ENCODE data around the gene SOX10. TPM values are rescaled to one million over a fixed set of nuclear protein-coding genes. Genes with fewer than 3 reads are reported as not detected.

SOX10 gene
- total and polyA plus RNA-seq, 2 of the 13 experiments (the other 11 are each of a cell fraction or from before 2014, with no cell fraction given) = not detected

DNA sequence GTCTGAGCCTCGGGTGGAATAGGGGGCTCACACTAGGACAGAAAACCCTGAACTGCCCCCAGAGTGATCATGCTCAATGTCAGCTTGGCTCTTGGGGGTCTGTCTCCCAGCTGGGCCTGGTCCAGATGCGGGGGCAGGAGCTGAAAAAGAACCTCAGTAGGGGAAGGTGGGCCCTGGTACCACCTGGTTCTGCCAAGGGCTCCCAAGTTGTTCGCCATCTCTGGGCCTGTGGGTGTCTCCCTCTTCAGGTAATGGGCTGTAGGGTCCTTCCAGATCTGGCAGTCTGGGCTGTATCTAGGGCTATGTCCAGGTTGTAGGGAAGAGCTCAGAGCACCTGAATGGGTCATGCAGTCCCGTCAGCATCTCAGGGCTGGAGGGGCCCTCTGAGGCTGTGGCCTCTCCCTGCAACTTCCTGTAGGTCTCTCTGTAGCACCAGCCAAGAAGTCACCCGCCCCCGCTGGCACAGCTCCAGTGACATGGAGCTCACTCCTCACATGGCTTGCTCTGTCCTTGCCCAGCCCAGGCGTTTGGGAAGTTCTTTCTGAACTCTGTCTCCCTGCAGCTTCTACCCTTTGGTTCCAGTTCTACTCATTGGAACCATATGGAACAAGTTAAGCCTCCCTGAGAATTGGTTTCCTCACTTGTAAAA lies 33.0 kb upstream of the SOX10 start (continued):
- TF ChIP-seq ZNF766 (CRISPR knock-in tag; IDR thresholded peaks at IDR 0.05; ENCODE audit: borderline replicate concordance) (no peak), ZNF709 (CRISPR knock-in tag; IDR thresholded peaks at IDR 0.05) (no peak), NFYC (CRISPR knock-in tag; IDR thresholded peaks at IDR 0.05) (no peak), RCOR2 (CRISPR knock-in tag; IDR thresholded peaks at IDR 0.05) (no peak), MTA3 (CRISPR knock-in tag; IDR thresholded peaks at IDR 0.05) (no peak), ZNF225 (CRISPR knock-in tag; IDR thresholded peaks at IDR 0.05) (no peak), ZNF431 (CRISPR knock-in tag; IDR thresholded peaks at IDR 0.05; ENCODE audit: borderline replicate concordance, low read depth) (no peak), POLR2A (IDR thresholded peaks at IDR 0.05; ENCODE audit: insufficient read depth in 1 of 2, low read depth in 2 of 2, low read length in 2 of 2) (no peak), ZNF124 (CRISPR knock-in tag; IDR thresholded peaks at IDR 0.05) (no peak), ZBTB38 (CRISPR knock-in tag; IDR thresholded peaks at IDR 0.05) (no peak), ZNF546 (CRISPR knock-in tag; conservative IDR thresholded peaks at IDR 0.05) (no peak), IKZF4 (CRISPR knock-in tag; IDR thresholded peaks at IDR 0.05; ENCODE audit: borderline replicate concordance, low read depth, not compliant biosample characterization) (no peak), MTF1 (CRISPR knock-in tag; IDR thresholded peaks at IDR 0.05) (no peak), ELF1 (CRISPR knock-in tag; IDR thresholded peaks at IDR 0.05) (no peak)
- TF ChIP-seq, protein P1, sequence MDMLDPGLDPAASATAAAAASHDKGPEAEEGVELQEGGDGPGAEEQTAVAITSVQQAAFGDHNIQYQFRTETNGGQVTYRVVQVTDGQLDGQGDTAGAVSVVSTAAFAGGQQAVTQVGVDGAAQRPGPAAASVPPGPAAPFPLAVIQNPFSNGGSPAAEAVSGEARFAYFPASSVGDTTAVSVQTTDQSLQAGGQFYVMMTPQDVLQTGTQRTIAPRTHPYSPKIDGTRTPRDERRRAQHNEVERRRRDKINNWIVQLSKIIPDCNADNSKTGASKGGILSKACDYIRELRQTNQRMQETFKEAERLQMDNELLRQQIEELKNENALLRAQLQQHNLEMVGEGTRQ (IDR thresholded peaks at IDR 0.05; ENCODE audit: low read depth, low read length) = no peak
- TF ChIP-seq, protein P1 (CRISPR knock-in tag; IDR thresholded peaks at IDR 0.05; ENCODE audit: borderline replicate concordance) = no peak
- TF ChIP-seq, protein P2, sequence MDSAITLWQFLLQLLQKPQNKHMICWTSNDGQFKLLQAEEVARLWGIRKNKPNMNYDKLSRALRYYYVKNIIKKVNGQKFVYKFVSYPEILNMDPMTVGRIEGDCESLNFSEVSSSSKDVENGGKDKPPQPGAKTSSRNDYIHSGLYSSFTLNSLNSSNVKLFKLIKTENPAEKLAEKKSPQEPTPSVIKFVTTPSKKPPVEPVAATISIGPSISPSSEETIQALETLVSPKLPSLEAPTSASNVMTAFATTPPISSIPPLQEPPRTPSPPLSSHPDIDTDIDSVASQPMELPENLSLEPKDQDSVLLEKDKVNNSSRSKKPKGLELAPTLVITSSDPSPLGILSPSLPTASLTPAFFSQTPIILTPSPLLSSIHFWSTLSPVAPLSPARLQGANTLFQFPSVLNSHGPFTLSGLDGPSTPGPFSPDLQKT (CRISPR knock-in tag; IDR thresholded peaks at IDR 0.05; ENCODE audit: borderline replicate concordance) = no peak
- TF ChIP-seq, protein P3, sequence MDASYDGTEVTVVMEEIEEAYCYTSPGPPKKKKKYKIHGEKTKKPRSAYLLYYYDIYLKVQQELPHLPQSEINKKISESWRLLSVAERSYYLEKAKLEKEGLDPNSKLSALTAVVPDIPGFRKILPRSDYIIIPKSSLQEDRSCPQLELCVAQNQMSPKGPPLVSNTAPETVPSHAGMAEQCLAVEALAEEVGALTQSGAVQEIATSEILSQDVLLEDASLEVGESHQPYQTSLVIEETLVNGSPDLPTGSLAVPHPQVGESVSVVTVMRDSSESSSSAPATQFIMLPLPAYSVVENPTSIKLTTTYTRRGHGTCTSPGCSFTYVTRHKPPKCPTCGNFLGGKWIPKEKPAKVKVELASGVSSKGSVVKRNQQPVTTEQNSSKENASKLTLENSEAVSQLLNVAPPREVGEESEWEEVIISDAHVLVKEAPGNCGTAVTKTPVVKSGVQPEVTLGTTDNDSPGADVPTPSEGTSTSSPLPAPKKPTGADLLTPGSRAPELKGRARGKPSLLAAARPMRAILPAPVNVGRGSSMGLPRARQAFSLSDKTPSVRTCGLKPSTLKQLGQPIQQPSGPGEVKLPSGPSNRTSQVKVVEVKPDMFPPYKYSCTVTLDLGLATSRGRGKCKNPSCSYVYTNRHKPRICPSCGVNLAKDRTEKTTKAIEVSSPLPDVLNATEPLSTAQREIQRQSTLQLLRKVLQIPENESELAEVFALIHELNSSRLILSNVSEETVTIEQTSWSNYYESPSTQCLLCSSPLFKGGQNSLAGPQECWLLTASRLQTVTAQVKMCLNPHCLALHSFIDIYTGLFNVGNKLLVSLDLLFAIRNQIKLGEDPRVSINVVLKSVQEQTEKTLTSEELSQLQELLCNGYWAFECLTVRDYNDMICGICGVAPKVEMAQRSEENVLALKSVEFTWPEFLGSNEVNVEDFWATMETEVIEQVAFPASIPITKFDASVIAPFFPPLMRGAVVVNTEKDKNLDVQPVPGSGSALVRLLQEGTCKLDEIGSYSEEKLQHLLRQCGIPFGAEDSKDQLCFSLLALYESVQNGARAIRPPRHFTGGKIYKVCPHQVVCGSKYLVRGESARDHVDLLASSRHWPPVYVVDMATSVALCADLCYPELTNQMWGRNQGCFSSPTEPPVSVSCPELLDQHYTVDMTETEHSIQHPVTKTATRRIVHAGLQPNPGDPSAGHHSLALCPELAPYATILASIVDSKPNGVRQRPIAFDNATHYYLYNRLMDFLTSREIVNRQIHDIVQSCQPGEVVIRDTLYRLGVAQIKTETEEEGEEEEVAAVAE (CRISPR knock-in tag; IDR thresholded peaks at IDR 0.05; ENCODE audit: borderline replicate concordance) = no peak
- TF ChIP-seq, protein P4, sequence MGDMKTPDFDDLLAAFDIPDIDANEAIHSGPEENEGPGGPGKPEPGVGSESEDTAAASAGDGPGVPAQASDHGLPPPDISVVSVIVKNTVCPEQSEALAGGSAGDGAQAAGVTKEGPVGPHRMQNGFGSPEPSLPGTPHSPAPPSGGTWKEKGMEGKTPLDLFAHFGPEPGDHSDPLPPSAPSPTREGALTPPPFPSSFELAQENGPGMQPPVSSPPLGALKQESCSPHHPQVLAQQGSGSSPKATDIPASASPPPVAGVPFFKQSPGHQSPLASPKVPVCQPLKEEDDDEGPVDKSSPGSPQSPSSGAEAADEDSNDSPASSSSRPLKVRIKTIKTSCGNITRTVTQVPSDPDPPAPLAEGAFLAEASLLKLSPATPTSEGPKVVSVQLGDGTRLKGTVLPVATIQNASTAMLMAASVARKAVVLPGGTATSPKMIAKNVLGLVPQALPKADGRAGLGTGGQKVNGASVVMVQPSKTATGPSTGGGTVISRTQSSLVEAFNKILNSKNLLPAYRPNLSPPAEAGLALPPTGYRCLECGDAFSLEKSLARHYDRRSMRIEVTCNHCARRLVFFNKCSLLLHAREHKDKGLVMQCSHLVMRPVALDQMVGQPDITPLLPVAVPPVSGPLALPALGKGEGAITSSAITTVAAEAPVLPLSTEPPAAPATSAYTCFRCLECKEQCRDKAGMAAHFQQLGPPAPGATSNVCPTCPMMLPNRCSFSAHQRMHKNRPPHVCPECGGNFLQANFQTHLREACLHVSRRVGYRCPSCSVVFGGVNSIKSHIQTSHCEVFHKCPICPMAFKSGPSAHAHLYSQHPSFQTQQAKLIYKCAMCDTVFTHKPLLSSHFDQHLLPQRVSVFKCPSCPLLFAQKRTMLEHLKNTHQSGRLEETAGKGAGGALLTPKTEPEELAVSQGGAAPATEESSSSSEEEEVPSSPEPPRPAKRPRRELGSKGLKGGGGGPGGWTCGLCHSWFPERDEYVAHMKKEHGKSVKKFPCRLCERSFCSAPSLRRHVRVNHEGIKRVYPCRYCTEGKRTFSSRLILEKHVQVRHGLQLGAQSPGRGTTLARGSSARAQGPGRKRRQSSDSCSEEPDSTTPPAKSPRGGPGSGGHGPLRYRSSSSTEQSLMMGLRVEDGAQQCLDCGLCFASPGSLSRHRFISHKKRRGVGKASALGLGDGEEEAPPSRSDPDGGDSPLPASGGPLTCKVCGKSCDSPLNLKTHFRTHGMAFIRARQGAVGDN (CRISPR knock-in tag; IDR thresholded peaks at IDR 0.05) = peak; percentile 48

All from HepG2 (cell line).